ENCODE measurements around the gene SLC39A11.
"Not testable (repeated sequence)": the region's sequence is repeated elsewhere in the genome, so short reads cannot be mapped to it uniquely, and the experiment has no call there.

The SLC39A11 gene

GRCh38 chr17:72937707-72938106 lies 154.8 kb downstream of the SLC39A11 start:
- H3K36me3 ChIP-seq (replicated peaks; ENCODE audit: low read depth, low read length) = no peaks in the 10 kb centered on the region
- no peak overlapping the region for H3K4me3 ChIP-seq (ENCODE audit: low read length)
- H3K4me1 ChIP-seq (ENCODE audit: low read length) = no peaks in the 10 kb centered on the region
- no peaks in the 10 kb centered on the region for H3K9me3 ChIP-seq (ENCODE audit: insufficient read depth, low read length)
- H4K20me1 ChIP-seq (ENCODE audit: insufficient read depth, low read length) = no peaks in the 10 kb centered on the region
- TF ChIP-seq, protein P1, sequence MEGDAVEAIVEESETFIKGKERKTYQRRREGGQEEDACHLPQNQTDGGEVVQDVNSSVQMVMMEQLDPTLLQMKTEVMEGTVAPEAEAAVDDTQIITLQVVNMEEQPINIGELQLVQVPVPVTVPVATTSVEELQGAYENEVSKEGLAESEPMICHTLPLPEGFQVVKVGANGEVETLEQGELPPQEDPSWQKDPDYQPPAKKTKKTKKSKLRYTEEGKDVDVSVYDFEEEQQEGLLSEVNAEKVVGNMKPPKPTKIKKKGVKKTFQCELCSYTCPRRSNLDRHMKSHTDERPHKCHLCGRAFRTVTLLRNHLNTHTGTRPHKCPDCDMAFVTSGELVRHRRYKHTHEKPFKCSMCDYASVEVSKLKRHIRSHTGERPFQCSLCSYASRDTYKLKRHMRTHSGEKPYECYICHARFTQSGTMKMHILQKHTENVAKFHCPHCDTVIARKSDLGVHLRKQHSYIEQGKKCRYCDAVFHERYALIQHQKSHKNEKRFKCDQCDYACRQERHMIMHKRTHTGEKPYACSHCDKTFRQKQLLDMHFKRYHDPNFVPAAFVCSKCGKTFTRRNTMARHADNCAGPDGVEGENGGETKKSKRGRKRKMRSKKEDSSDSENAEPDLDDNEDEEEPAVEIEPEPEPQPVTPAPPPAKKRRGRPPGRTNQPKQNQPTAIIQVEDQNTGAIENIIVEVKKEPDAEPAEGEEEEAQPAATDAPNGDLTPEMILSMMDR (IDR thresholded peaks at IDR 0.05; ENCODE audit: low read depth, low read length) = no peak
- TF ChIP-seq EZH2phosphoT487 (IDR thresholded peaks at IDR 0.05; ENCODE audit: low read depth) = no peak
- no peaks in the 10 kb centered on the region for H3K27me3 ChIP-seq (ENCODE audit: low read depth, low read length)
- no peak overlapping the region for H3K9ac ChIP-seq (ENCODE audit: low read length)
- no peak overlapping the region for H2AFZ ChIP-seq (ENCODE audit: low read depth, low read length)
- H3K4me2 ChIP-seq (ENCODE audit: low read length) = no peak overlapping the region
- no peak overlapping the region for H3K27ac ChIP-seq (ENCODE audit: low read length)
- 0 out of 2 replicates have a peak, but pooled peaks cover 2% of the 10 kb centered on the region for H3K79me2 ChIP-seq (ENCODE audit: low read length)

- H3K36me3 ChIP-seq (replicated peaks; ENCODE audit: low read depth, low read length); H3K27me3 ChIP-seq (ENCODE audit: low read depth, low read length); H3K4me1 ChIP-seq (ENCODE audit: low read length); H4K20me1 ChIP-seq (ENCODE audit: insufficient read depth, low read length); H3K79me2 ChIP-seq (ENCODE audit: low read length); H3K9me3 ChIP-seq (ENCODE audit: insufficient read depth, low read length); H3K4me3 ChIP-seq (ENCODE audit: low read length); H3K4me2 ChIP-seq (ENCODE audit: low read length); H2AFZ ChIP-seq (ENCODE audit: low read depth, low read length); H3K9ac ChIP-seq (ENCODE audit: low read length); H3K27ac ChIP-seq (ENCODE audit: low read length): not testable (repeated sequence)
Measured at GRCh38 chr17:72937254-72937653, 155.2 kb downstream of the SLC39A11 start.

GRCh38 chr17:72935984-72936383 lies 156.5 kb downstream of the SLC39A11 start:
- TF ChIP-seq, protein P1 (IDR thresholded peaks at IDR 0.05; ENCODE audit: low read depth, low read length) = no peak
- no peak for TF ChIP-seq EZH2phosphoT487 (IDR thresholded peaks at IDR 0.05; ENCODE audit: low read depth)
- 0 out of 2 replicates have a peak, but pooled peaks cover 2% of the 10 kb centered on the region for H3K79me2 ChIP-seq (ENCODE audit: low read length)
- H3K36me3 ChIP-seq (replicated peaks; ENCODE audit: low read depth, low read length) = no peaks in the 10 kb centered on the region
- no peak overlapping the region for H3K4me2 ChIP-seq (ENCODE audit: low read length)
- no peak overlapping the region for H3K4me3 ChIP-seq (ENCODE audit: low read length)
- H3K4me1 ChIP-seq (ENCODE audit: low read length) = no peaks in the 10 kb centered on the region
- no peak overlapping the region for H2AFZ ChIP-seq (ENCODE audit: low read depth, low read length)
- no peak overlapping the region for H3K9ac ChIP-seq (ENCODE audit: low read length)
- H3K27ac ChIP-seq (ENCODE audit: low read length) = no peak overlapping the region
- H3K27me3 ChIP-seq (ENCODE audit: low read depth, low read length) = no peaks in the 10 kb centered on the region
- H3K9me3 ChIP-seq (ENCODE audit: insufficient read depth, low read length) = no peaks in the 10 kb centered on the region
- no peaks in the 10 kb centered on the region for H4K20me1 ChIP-seq (ENCODE audit: insufficient read depth, low read length)

DNA sequence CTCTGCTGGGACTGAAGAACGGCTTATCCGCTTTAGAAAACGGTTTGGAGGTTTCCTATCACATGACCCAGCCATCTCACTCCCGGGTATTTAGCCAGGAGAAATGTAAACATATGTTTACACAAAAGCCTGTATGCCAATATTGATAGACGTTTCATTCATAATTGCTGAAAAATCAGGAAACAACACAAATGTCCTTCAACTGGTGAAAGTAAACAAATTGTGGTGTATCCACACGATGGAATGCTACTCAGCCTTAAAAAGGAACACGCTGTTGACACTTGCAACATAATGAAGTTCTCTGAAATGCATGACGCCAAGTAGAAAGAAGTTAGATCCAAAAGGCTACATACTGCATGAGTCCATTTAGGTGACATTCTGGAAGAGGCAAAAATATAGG lies 157.6 kb downstream of the SLC39A11 start:
- Histone ChIP-seq H3K4me2 (ENCODE audit: low read length) (no peak overlapping the region), H3K27me3 (ENCODE audit: low read depth, low read length) (no peaks in the 10 kb centered on the region), H3K79me2 (ENCODE audit: low read length) (0 out of 2 replicates have a peak, but pooled peaks cover 2% of the 10 kb centered on the region), H2AFZ (ENCODE audit: low read depth, low read length) (no peak overlapping the region), H3K4me1 (ENCODE audit: low read length) (no peaks in the 10 kb centered on the region), H3K27ac (ENCODE audit: low read length) (no peak overlapping the region), H3K4me3 (ENCODE audit: low read length) (no peak overlapping the region), H3K9me3 (ENCODE audit: insufficient read depth, low read length) (no peaks in the 10 kb centered on the region), H4K20me1 (ENCODE audit: insufficient read depth, low read length) (no peaks in the 10 kb centered on the region), H3K9ac (ENCODE audit: low read length) (no peak overlapping the region), H3K36me3 (replicated peaks; ENCODE audit: low read depth, low read length) (no peaks in the 10 kb centered on the region)
- TF ChIP-seq, protein P1 (IDR thresholded peaks at IDR 0.05; ENCODE audit: low read depth, low read length) = no peak
- TF ChIP-seq EZH2phosphoT487 (IDR thresholded peaks at IDR 0.05; ENCODE audit: low read depth) = no peak

DNA sequence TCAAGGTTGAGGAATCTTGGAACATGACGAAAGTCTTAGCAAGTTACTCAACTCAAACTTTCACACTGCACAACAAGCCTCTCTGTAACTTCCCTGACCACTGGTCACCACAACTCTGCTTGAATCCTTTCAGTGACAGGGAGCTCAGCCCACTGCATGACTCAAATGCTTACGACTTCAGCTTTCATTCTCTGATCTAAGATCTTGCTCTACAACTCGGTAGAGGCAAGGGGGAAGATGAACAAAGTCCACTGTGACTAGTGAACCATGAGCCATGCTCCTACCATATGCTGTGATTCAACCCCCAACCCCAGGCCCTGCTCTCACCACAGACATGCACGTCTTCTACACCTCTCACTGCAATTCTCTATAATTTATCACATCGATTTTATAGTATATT lies 160.9 kb downstream of the SLC39A11 start:
- Histone ChIP-seq H3K9ac (ENCODE audit: low read length) (no peak overlapping the region), H3K79me2 (ENCODE audit: low read length) (0 out of 2 replicates have a peak, but pooled peaks cover 2% of the 10 kb centered on the region)

More for the DNA sequence above, 160.9 kb downstream of the SLC39A11 start:
- Histone ChIP-seq H2AFZ (ENCODE audit: low read depth, low read length) (no peak overlapping the region), H3K27me3 (ENCODE audit: low read depth, low read length) (no peaks in the 10 kb centered on the region), H3K4me2 (ENCODE audit: low read length) (no peak overlapping the region), H3K4me3 (ENCODE audit: low read length) (no peak overlapping the region), H4K20me1 (ENCODE audit: insufficient read depth, low read length) (no peaks in the 10 kb centered on the region), H3K36me3 (replicated peaks; ENCODE audit: low read depth, low read length) (no peaks in the 10 kb centered on the region), H3K27ac (ENCODE audit: low read length) (no peak overlapping the region), H3K4me1 (ENCODE audit: low read length) (no peaks in the 10 kb centered on the region), H3K9me3 (ENCODE audit: insufficient read depth, low read length) (no peaks in the 10 kb centered on the region)
- TF ChIP-seq, protein P1 (IDR thresholded peaks at IDR 0.05; ENCODE audit: low read depth, low read length) = no peak
- no peak for TF ChIP-seq EZH2phosphoT487 (IDR thresholded peaks at IDR 0.05; ENCODE audit: low read depth)

Measured in OCI-LY3 (cell line).